HG02642 (cell line): ENCODE measurements around the gene PI16.
A peak's percentile ranks its signal among the peaks of the same experiment; 100 is the strongest.
"Not testable (repeated sequence)": the region's sequence is repeated elsewhere in the genome, so short reads cannot be mapped to it uniquely, and the experiment has no call there.

ENCODE experiments used
- ATAC-seq: cut with Tn5 transposase; IDR thresholded peaks from one replicate; pipeline ENCODE4 v1.9.1; 2021; ENCODE audit warnings: mild to moderate bottlenecking; ENCODE audit not compliant: unreplicated experiment, poor library complexity

The PI16 gene

GRCh38 chr6:36986704-36987047 is 32.1 kb downstream of the PI16 start:
- ATAC-seq: peak; percentile 2

- no peak for ATAC-seq
These were observed 34.7 kb downstream of the PI16 start for GRCh38 chr6:36989264-36989663.

DNA sequence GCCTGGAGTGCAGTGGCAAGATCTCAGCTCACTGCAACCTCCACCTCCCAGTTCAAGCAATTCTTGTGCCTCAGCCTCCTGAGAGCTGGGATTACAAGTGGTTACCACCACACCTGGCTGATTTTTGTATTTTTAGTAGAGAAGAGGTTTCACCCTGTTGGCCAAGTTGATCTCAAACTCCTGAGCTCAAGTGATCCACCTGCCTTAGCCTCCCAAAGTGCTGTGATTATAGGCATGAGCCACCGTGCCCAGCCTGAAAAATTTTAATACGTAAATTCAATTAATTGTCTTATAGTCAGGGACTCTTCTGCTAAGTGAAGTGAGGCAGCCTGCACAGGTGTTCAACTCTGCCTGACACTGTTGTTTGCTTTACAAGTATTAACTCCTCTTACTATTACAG is 35.9 kb downstream of the PI16 start:
- ATAC-seq: not testable (repeated sequence)

DNA sequence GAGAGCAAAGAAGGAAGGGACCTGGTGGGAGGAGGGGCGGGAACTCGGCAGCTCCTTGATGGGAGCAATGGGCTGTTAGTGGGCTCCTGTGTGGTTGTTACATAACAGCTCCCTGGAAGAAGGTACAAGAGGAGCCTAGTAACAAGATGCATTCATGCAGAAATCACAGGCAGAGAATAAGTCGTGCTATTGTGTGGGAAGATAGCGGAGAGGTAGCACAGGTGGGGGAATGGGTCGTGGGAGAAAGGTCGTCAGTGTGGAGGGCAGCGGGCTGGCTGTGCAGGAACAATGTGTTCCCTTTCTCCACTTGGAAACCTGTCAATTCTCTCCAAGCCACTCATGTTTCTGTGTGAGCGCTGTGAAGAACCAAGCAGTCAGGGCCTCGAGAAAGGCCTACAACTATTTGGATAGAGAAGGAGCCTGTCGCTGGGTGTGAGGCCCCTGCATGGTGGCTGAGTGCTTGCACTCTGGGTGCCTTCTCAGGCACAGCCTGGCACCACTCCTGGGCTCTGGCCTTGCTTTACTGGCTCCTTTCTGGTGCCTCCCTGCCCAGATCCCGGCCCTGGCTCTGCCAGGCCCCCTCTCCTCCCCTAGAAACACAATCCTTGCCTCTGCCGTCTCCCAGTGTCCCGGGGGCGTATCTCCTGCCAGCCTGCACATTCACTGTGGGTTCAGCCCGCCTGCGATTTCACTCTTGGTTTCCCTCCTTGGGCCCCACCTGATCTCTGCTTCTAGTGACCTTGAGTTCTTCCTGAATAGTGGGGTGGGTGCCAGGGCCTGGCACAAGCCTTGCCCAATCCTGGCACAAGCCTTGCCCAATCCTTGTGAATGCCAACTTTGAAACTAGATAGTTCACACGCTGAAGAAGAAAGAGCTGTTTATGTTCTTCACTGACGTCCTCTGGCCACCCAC is 43.5 kb downstream of the PI16 start:
- no peak for ATAC-seq

DNA sequence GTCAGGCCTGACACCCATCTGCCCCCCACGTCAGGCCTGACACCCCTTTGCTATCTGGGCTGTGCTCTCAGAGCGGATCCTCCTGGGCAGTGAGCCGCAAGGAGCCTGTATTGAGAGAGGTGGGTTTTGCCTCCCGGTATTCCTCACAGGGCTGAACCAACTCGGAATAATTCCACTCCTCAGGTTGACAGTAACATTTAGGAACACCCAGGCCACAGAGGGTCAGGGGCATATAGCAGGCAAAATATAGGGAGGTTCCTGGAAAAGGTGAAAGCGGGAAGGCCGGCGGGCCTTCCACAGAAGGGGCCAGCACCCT is 44.1 kb downstream of the PI16 start:
- ATAC-seq: no peak

DNA sequence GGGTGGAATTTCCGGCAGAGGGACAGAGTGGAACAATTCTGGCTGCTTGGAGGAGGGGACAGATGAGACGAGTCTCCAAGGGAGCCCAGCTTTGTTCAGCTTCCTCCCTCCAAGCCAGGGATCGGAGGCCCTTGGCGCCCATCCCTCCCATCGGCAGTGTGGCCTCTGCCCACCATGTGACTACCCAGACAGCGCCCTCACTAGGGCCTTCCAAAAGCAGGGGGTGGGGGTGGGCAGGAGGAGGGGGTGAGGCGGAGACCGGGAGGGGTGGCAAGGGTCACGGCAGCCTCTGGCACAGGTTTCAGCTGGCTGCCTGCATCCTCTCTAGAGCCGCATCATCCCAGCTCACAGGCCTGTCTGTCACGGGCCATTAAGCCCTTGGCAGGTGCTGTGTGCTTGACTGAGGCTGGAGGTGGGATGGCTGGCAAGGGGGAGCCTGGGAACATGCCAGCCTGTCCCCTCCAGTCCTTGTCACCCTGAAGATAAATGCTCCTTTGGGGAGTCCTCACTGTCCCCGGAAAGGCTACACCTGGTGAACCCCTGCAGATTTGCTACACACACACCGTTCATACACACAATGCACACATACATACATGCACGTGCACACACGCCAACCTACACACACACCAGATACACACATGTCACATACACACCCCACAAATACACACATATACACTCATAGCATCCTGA is 44.7 kb downstream of the PI16 start:
- no peak for ATAC-seq

DNA sequence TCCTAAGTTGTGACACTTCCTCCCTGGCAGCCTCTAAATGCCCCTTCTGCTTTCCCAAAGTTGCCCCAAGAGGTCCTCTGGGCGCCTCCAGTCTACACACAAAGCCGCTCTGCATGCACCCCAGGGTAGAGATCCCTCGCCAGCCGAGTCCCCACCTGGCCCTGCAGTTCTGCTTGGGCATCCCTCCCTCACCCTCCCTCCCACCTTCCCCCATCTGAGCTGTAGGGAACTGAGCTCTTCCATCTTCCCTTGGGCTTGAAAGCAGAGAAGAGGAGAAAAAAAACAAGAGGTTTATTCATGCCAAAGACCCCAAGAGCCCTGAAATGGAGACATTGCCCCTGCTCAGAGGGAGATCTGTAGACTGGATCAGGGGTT is 45.2 kb downstream of the PI16 start:
- ATAC-seq: no peak

- no peak for ATAC-seq
These were observed 49.8 kb downstream of the PI16 start for GRCh38 chr6:37004044-37004980.

GRCh38 chr6:37005061-37005810 is 50.7 kb downstream of the PI16 start, which contains the start of gene FGD2:
Gene FGD2 (plus strand): TSS chr6:37005655. CDS start chr6:37005818, 163 bp downstream.
- ATAC-seq: peak; percentile 66

- peak; percentile 23 for ATAC-seq
These were observed 51.5 kb downstream of the PI16 start for GRCh38 chr6:37005827-37006567.

DNA sequence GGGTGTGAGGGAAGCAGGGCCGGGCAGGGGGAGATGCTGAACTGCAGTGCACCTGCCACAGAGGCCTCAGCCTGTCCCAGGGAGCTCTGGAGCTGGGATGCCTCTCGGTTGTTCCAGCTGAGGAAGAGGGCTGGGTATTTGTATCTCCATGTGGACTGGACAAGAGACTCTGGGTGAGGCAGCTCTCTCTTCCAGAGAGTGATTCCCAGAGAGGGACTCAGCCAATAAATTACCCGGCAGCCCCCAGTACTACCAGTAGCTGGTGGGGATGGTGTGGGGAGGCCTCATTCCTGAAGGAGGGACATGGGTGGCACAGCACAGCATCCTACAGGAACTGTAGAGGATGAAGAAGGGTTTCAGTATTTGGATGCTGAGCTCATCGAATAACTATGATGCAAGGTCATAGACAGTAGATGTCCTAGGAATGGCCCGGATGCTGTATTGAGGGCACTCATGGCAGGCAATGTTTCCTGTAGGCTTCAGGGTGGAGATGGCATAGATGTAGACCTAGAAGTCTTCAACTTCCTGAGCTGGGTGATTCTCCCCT is 52.3 kb downstream of the PI16 start:
- ATAC-seq: no peak

GRCh38 chr6:37007340-37008043 is 53.0 kb downstream of the PI16 start:
- ATAC-seq: no peak

DNA sequence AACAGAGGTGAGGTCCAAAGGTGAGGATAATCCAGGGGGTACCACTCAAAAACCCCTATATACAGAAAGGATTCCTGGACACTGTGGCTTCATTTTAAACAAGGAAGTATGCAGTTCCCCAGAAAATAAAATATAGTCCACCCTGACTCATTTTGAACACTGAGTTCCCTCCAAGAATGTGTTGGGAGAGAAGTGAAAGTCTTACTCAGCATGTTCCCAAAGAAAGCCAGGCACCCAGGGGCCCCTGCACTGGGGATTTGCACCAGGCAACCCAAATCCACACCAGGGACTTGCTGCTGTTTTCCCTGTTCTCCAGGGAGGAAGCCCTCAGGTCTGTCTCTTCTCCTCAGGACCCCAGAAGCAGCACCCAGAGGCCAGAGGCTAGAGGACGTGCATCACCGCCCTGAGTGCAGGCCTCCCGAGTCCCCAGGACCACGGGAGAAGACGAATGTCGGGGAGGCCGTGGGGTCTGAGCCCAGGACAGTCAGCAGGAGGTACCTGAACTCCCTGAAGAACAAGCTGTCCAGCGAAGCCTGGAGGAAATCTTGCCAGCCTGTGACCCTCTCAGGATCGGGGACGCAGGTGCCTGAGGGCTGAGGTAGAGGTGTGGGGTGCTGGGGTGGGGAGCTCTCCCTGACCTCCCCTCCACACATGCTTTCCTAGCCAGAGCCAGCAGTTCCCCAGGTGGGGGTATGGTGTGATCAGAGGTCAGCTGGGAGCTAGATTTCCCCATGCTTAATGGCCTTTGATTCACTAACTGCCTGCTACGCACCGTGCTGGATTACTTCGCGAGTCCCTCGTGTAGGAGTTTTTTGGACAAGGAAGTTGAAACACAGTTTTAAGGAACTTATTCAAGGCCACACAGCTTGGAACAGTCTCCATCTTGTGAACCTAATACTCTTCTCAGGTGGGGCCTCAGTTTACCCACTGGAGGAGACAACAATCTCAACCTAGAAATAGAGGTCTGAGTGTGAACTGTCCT is 54.2 kb downstream of the PI16 start:
- no peak for ATAC-seq

DNA sequence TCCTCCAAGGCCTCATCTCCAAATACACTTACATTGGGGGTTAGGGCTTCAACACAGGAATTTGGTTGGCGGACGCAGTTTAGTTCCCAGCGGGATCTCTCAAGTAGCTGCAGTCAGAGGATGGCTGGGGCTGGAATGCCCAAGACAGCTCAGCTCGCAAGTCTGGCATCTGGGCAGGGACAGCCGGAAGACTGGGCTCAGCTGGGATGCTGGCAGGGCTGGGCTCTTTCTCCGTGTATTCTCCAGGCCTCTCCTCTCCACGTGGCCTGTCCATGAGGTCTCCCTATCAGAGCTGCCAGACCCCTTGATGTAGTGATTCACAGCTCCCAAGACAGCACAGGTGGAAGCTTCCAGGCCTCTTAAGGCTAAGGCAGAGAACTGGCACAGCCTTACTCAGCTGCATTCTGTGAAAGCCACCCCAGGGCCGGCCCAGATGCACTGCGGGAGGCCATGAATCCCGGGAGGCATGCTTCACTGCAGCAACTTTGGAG is 55.9 kb downstream of the PI16 start:
- ATAC-seq: no peak

GRCh38 chr6:37011656-37012378 is 57.3 kb downstream of the PI16 start:
- no peak for ATAC-seq
